ENCODE data around the gene ZSWIM9. TPM values are rescaled to one million over a fixed set of nuclear protein-coding genes. Genes with fewer than 3 reads are reported as not detected.

ZSWIM9 gene
- total RNA-seq, 2 donors from 2014 or later: 4.4 to 9.3 TPM

GRCh38 chr19:48182434-48182833, 12.0 kb downstream of the ZSWIM9 start:
- H3K36me3 ChIP-seq: peaks cover 3% of the 10 kb centered on the region
- H3K27me3 ChIP-seq (replicated peaks; ENCODE audit: insufficient read depth): no peaks in the 10 kb centered on the region
- ATAC-seq (ENCODE audit: insufficient number of reproducible peaks, low FRiP score, low read depth) (no peak), DNase-seq (ENCODE audit: low spot score) (no peak)
- H3K4me3 ChIP-seq: no peak overlapping the region
- no peak overlapping the region for H3K27ac ChIP-seq
- H3K9me3 ChIP-seq: peaks cover 6% of the 10 kb centered on the region
- TF ChIP-seq CTCF (IDR thresholded peaks at IDR 0.05): no peak
- no peaks in the 10 kb centered on the region for H3K4me1 ChIP-seq (ENCODE audit: control insufficient read depth in 1 of 2, low read depth in 2 of 2)

DNA sequence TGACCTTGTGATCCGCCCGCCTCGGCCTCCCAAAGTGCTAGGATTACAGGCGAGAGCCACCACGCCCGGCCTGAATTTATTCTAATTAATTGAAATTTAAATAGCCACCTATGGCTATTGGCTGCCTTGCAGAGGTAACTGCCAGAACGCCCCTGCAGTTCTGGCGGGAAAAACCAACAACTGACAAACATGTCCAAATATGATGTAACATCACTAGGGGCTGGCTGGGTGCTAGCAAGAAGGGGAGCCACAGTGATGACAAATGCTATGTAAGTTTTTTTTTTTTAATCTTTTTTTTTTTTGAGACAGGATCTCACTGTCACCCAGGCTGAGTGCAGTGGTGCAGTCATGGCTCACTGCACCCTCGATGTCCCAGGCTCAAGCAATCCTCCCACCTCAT, 12.9 kb downstream of the ZSWIM9 start:
- no peaks in the 10 kb centered on the region for H3K4me1 ChIP-seq (ENCODE audit: control insufficient read depth in 1 of 2, low read depth in 2 of 2)

GRCh38 chr19:48186015-48186414, 15.5 kb downstream of the ZSWIM9 start:
- Histone ChIP-seq H3K27me3 (replicated peaks; ENCODE audit: insufficient read depth) (no peaks in the 10 kb centered on the region), H3K27ac (no peak overlapping the region), H3K9me3 (peaks cover 4% of the 10 kb centered on the region), H3K36me3 (peaks cover 3% of the 10 kb centered on the region), H3K4me3 (no peak overlapping the region), H3K4me1 (ENCODE audit: control insufficient read depth in 1 of 2, low read depth in 2 of 2) (no peaks in the 10 kb centered on the region)
- TF ChIP-seq CTCF (IDR thresholded peaks at IDR 0.05): no peak
- ATAC-seq (ENCODE audit: insufficient number of reproducible peaks, low FRiP score, low read depth) (no peak), DNase-seq (ENCODE audit: low spot score) (no peak)

More for the DNA sequence above, 12.9 kb downstream of the ZSWIM9 start:
- Histone ChIP-seq H3K36me3 (peaks cover 3% of the 10 kb centered on the region), H3K4me3 (no peak overlapping the region), H3K9me3 (peaks cover 6% of the 10 kb centered on the region), H3K27ac (no peak overlapping the region), H3K27me3 (replicated peaks; ENCODE audit: insufficient read depth) (no peaks in the 10 kb centered on the region)
- DNase-seq (ENCODE audit: low spot score) (no peak), ATAC-seq (ENCODE audit: insufficient number of reproducible peaks, low FRiP score, low read depth) (no peak)
- TF ChIP-seq CTCF (IDR thresholded peaks at IDR 0.05): no peak

- no peak overlapping the region for H3K27ac ChIP-seq
- no peaks in the 10 kb centered on the region for H3K27me3 ChIP-seq (replicated peaks; ENCODE audit: insufficient read depth)
- no peaks in the 10 kb centered on the region for H3K9me3 ChIP-seq
- H3K4me1 ChIP-seq (ENCODE audit: control insufficient read depth in 1 of 2, low read depth in 2 of 2): no peaks in the 10 kb centered on the region
- ATAC-seq (ENCODE audit: insufficient number of reproducible peaks, low FRiP score, low read depth): no peak
- peaks cover 3% of the 10 kb centered on the region for H3K36me3 ChIP-seq
- no peak for DNase-seq (ENCODE audit: low spot score)
- TF ChIP-seq CTCF (IDR thresholded peaks at IDR 0.05): no peak
- no peak overlapping the region for H3K4me3 ChIP-seq
Measured at GRCh38 chr19:48186541-48186991, 16.1 kb downstream of the ZSWIM9 start.

DNA sequence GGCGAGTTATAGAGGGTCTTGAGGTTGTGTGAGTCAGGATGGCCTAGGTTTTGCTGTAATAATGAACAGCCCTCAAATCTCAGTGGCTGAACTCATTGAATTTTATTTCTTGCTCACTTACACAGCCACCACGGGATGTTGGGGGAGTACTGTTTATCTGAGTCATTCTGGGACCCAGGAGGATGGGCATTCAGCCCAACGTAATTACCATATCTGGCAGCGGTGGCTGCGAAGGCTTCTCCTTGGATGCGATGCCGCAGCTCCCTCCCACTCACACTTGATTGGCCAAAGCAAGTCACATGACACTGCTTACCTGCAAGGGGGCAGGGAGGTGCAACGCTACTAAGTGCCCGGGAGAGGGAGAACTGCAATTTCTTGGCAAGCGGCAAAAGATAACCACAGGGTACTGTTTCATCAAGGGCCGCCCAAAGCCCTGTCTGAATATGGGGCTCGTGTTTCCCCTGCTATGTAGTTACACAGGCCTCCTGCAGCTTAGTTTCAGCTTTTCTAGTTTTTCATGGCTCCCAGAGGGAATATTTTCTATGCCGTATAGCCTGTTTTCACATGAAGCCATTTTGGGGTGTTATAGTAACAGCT, 19.9 kb downstream of the ZSWIM9 start:
- no peak for TF ChIP-seq CTCF (IDR thresholded peaks at IDR 0.05)
- Histone ChIP-seq H3K27me3 (replicated peaks; ENCODE audit: insufficient read depth) (no peaks in the 10 kb centered on the region), H3K9me3 (no peaks in the 10 kb centered on the region), H3K4me3 (no peak overlapping the region), H3K36me3 (no peaks in the 10 kb centered on the region), H3K27ac (no peak overlapping the region), H3K4me1 (ENCODE audit: control insufficient read depth in 1 of 2, low read depth in 2 of 2) (no peaks in the 10 kb centered on the region)
- no peak for DNase-seq (ENCODE audit: low spot score)
- no peak for ATAC-seq (ENCODE audit: insufficient number of reproducible peaks, low FRiP score, low read depth)

Data from thoracic aorta (tissue), 2 donors.